GM19468 (cell line): Measurements from ENCODE around the gene PPP1R1B.
A peak's percentile ranks its signal among the peaks of the same experiment; 100 is the strongest.

Experiments used
- ATAC-seq: cut with Tn5 transposase; IDR thresholded peaks from one replicate; pipeline ENCODE4 v1.9.1; 2021; ENCODE audit warnings: mild to moderate bottlenecking, moderate library complexity, moderate number of reproducible peaks; ENCODE audit not compliant: unreplicated experiment; ENCODE audit errors: extremely low read depth

Gene PPP1R1B

DNA sequence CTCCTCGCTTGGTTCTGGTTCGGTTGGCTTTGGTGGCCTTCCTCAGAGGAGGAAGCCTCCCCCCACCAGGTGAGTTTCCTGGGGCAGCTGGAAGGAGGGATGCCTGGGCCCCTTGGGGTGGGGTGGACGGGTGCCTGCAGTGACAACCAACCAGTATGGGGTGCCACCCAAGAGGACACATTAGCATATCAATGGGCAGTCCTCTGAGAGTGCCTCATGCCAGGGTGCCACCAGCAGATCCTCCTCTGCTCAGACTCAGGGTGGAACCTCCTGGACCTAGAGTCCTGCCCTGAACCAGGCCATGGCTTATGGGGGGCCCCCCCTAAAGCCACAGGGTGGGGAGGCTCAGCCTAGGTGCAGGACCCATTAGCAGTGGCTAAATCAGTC lies 2.7 kb downstream of the PPP1R1B start:
- no peak for ATAC-seq

DNA sequence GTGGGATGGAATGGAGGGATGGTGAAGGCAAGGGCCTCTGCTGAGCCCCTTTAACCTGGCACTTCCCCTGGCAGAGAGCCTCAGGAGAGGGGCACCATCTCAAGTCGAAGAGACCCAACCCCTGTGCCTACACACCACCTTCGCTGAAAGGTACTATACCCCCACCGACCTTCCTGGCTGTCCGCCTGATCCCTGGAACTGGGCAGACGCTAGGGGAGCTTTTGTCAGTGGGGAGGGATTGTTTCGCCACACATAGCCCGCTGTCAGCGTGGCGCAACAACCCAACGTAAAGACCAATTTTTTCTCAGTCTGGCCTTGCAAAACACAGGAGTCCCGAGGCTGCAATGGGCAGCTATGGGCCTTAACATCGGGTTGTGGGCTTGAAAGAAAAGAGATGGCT lies 3.1 kb downstream of the PPP1R1B start:
- ATAC-seq, result no peak

DNA sequence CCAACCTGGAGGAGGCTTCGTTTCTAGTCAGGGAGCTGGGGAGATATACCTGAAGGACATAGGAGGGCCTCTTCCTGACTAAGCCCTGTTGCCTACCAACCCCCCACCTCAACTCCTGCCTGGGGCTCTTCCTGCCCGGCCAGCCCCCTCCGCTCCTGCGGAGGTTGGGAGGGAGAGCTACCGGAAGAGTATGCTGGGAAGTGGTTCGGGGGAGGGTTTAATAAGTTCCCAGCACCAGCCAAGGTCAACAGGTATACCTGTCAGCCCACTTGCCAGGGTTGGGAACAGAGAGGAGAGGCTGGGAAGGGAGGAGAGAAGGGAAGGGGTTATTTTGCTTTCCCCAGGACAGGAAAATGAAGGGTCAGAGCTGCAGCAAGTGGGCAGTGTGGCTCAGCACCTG lies 4.7 kb downstream of the PPP1R1B start:
- ATAC-seq, result no peak

DNA sequence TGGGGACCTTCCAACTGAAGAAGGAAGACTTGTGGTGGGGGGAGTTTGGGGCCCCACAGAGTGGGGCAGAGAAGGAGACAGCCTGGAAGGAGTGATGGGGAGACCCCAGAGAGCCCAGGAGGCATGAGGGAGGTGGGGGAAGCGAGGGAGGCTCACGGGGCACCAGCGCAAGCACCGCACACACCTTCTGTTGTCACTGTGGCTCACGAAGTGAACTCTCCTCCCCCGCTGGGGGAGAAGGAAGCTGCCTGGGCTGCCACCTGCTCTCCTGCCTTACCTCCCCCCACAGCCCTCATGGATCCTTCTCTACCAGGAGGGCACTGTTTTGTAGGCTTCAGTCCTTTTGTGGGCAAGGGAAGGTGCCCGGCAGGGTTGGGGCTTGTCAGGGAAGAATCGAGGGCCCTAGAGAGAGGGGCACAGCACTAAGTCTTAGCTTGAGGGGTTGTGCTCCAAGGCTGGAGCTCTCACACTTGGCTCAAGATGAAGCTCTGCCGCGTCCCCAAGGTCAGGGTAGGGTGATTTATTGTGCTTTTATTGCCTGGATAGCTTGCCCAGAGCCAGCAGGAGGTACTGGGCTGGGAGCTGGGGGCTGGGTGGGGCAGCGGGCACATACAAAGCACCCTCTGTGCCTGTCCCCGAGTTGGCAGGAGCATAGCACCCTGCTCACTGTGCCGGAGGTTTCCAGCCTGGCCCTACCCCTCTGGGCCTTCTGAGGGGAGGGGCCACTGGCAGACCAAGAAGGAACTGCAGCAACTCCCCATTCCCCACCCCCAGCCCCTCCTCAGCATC lies 5.6 kb downstream of the PPP1R1B start:
- ATAC-seq, result no peak

GRCh38 chr17:39633570-39634183 lies 6.9 kb downstream of the PPP1R1B start:
- ATAC-seq, result no peak

- no peak for ATAC-seq
Observed at GRCh38 chr17:39634384-39634871, 7.7 kb downstream of the PPP1R1B start.

DNA sequence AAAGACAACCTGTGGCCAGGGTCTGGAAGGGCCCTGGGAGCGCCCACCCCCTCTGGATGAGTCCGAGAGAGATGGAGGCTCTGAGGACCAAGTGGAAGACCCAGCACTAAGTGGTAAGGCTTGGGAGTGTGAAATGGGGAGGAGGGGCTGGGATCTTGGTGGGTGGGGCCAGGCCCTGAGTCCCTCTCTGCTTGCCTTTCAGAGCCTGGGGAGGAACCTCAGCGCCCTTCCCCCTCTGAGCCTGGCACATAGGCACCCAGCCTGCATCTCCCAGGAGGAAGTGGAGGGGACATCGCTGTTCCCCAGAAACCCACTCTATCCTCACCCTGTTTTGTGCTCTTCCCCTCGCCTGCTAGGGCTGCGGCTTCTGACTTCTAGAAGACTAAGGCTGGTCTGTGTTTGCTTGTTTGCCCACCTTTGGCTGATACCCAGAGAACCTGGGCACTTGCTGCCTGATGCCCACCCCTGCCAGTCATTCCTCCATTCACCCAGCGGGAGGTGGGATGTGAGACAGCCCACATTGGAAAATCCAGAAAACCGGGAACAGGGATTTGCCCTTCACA lies 8.9 kb downstream of the PPP1R1B start:
- ATAC-seq, result no peak

- ATAC-seq, result no peak
Observed at GRCh38 chr17:39636587-39636926, 9.8 kb downstream of the PPP1R1B start.

GRCh38 chr17:39636927-39637736 lies 10.4 kb downstream of the PPP1R1B start, which contains the start of gene STARD3:
Gene STARD3, plus strand, starts transcription at chr17:39637144. Its CDS starts 16,388 bp downstream, at chr17:39653532.
- ATAC-seq, result peak; percentile 55

DNA sequence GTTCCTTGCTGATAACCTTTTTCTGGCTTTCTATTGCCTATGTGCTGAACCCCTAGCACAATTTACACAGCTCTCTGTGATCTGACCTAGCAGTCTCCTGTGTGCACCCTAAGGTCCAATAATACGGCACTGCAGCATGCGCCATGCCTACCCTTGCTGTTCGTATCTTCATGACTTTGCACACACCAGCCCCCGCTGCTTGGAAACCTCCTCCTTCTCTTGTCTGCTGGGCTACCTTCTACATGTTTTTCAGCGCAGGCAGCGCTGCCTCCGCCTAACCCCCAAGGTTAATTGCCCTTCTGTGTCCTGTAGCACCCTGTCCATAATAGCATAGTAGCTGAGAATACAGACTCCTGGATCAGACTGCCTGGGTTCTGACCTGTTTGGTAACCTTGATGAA lies 11.6 kb downstream of the PPP1R1B start:
- no peak for ATAC-seq

DNA sequence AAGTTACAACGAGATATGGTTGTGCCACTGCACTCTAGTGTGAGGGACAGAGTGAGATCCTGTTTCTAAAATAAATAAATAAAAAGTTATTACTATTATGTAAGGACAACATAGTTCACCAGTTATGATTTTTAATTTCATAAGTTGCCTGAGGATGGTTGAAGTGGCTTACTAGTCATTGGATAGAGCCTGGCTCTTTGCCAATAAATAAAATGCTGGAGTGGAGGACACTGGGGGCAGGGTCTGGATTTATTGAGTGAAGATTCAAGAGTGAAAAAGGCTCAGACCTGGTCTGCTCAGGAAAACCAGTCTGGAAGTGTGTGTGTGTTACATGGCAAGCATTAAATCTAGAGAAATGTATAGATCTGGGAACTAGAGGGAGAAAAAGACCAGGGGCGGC lies 12.3 kb downstream of the PPP1R1B start:
- no peak for ATAC-seq

DNA sequence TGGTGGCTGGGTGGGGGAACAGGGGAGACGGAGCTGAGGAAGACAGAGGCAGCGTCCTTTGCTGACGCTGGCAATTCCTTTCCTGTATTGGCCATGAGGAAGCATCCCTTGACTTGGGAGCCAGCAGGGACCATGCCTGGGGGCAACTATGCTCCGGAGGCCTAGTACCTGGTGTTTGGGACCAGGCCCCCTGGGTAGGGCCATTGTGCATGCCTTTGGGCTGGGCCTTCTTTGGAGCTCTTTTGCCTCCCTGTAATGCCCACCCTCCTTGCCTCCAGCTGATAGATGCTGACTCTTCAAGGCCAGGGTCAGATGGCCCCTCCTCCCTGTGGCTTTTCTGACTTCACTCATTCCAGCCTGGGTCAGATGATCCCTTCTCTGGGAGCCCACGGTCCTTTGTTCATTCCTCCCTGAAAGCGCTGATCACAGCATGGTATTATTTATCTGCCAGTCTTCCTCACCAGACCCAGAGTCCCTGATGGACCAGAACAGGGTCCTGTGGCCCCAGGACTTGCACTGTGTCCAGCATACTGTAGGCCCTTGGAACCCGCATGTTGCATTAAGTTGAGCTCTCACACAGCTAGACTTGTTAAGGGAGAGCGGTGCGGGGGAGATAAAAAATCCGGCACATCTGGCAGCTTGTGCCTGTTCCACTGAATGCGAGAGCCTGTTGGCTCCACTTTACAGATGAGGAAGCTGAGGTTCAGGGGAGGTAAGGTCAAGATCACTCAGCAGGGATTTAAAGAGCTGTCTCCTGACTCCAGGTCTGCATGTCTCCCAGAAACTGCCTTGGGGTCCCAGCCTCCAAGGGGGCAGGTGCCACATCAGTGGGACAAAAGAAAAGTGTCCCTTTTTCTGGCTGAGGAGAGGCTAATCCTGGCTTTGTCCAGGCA lies 13.1 kb downstream of the PPP1R1B start:
- no peak for ATAC-seq

DNA sequence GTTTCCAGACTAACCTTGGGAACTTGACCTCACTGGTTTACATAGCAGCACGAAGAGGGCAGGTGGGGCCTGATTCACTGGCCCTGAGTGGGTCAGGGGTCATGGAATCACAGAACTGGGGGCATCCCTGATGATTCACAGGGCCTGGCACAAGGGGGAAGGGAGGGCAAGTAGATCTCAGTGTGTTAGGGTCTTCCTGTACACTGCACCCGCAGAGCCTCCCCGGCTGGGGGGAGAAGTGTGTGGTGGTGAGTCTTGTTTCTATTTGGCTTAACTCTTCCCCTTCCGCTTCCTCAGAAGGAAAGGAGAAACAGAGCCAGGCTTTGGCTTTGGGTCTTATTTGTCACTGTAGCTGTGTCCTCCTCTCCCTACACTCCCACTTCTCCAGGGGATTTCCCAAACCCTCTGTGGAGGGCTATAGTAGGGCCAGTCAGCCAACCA lies 13.9 kb downstream of the PPP1R1B start:
- no peak for ATAC-seq

GRCh38 chr17:39641097-39641496 lies 14.3 kb downstream of the PPP1R1B start:
- ATAC-seq, result no peak

DNA sequence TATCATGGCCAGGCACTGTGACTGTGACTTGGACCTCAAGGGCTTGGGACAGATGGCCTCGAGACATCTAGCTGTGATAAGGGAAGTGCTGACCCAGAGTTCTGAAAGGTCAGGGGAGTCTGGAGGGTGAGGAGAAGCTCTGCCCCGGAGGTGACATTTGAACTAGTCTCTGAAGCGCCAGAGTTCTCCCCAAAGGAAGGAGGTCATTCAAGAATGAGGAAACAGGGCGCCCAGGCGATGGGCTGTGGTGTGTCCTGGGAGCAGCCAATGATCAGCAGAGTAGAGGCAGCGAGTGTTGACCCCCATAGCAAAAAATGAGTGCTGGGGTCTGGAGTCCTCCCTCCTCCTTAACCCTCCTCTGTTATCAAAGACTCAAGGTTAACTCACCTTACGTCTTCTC lies 15.1 kb downstream of the PPP1R1B start:
- ATAC-seq, result no peak

GRCh38 chr17:39642291-39643074 lies 15.7 kb downstream of the PPP1R1B start:
- no peak for ATAC-seq

- no peak for ATAC-seq
Observed at GRCh38 chr17:39643271-39643670, 16.5 kb downstream of the PPP1R1B start.

DNA sequence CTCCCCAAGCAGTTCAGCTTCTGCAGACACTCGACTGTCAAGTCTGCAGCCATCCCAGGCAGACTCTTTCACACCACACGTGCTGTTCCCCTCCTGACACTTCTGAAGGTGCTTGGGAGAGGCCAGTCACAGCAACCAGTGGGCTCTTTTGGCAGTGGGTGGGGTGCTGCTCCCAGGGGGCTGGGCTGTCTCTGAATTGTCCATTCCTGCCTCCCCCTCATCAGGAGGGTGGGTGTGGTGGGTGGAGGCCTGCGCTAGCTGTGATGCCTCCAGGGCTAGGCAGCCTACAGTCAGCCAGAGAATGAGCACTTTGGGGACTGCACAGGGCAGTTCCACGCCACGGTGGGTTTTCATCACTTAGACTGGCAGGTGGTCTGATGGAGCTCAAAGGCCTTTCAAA lies 20.5 kb downstream of the PPP1R1B start:
- no peak for ATAC-seq
